HepG2 (cell line): Measurements from ENCODE around the gene SEMA7A. TPM values are rescaled to one million over a fixed set of nuclear protein-coding genes. Genes with fewer than 3 reads are reported as not detected.

Experiments used
- BHLHE40 ChIP-seq: IDR thresholded peaks from 2 replicates; pipeline ENCODE4 v1.6.1; 2011; ENCODE audit warnings: low read length, improper control_type of control experiment
- CHD2 ChIP-seq: IDR thresholded peaks from 2 replicates; pipeline ENCODE4 v1.6.1; 2011; ENCODE audit warnings: low read depth, low read length, improper control_type of control experiment
- ERF ChIP-seq: IDR thresholded peaks from 2 replicates; pipeline ENCODE4 v1.6.1; 2018; ENCODE audit warnings: missing biosample characterization, missing genetic modification reagents
- FOSL2 ChIP-seq: sonication (generic); formaldehyde crosslinking; IDR thresholded peaks from 2 replicates; pipeline ENCODE4 v1.4.0; 2020; ENCODE audit warnings: missing genetic modification reagents
- FOXK2 ChIP-seq: fragments of 450-650 bp; IDR thresholded peaks from 2 replicates; pipeline ENCODE4 v1.6.1; 2016
- HNRNPL ChIP-seq: fragments of 200-400 bp; formaldehyde crosslinking; IDR thresholded peaks from 2 replicates; pipeline ENCODE4 v1.6.1; 2017; ENCODE audit warnings: mild to moderate bottlenecking, low read depth, low read length
- KDM6A ChIP-seq: IDR thresholded peaks from 2 replicates; pipeline ENCODE4 v1.6.1; 2016; ENCODE audit warnings: low read depth
- KLF13 ChIP-seq: sonication (generic); formaldehyde crosslinking; IDR thresholded peaks from 2 replicates; pipeline ENCODE4 v1.4.0; 2020; ENCODE audit warnings: mild to moderate bottlenecking, missing genetic modification reagents
- MLX ChIP-seq: IDR thresholded peaks from 2 replicates; pipeline ENCODE4 v1.6.1; 2016
- MXD3 ChIP-seq: IDR thresholded peaks from 2 replicates; pipeline ENCODE4 v1.6.1; 2016; ENCODE audit warnings: mild to moderate bottlenecking, missing biosample characterization, missing genetic modification reagents
- MXI1 ChIP-seq: IDR thresholded peaks from 3 replicates; pipeline ENCODE4 v1.6.1; 2012; ENCODE audit warnings: low read depth, low read length, inconsistent platforms, borderline replicate concordance
- NFE2L1 ChIP-seq: sonication (generic); formaldehyde crosslinking; IDR thresholded peaks from 2 replicates; pipeline ENCODE4 v1.4.0; 2020; ENCODE audit warnings: missing genetic modification reagents, mild to moderate bottlenecking, borderline replicate concordance
- NFIB ChIP-seq: sonication (generic); formaldehyde crosslinking; IDR thresholded peaks from 2 replicates; pipeline ENCODE4 v1.9.0; 2021; ENCODE audit warnings: missing genetic modification reagents, mild to moderate bottlenecking, borderline replicate concordance
- NR1H2 ChIP-seq: sonication (generic); formaldehyde crosslinking; IDR thresholded peaks from 2 replicates; pipeline ENCODE4 v1.8.1; 2022; ENCODE audit warnings: low read depth, missing genetic modification reagents, borderline replicate concordance
- SATB2 ChIP-seq: sonication (generic); formaldehyde crosslinking; IDR thresholded peaks from 2 replicates; pipeline ENCODE4 v1.5.0; 2020; ENCODE audit warnings: missing genetic modification reagents
- SIX1 ChIP-seq: sonication (generic); formaldehyde crosslinking; IDR thresholded peaks from 2 replicates; pipeline ENCODE4 v1.4.0; 2020; ENCODE audit warnings: missing genetic modification reagents, borderline replicate concordance
- SP4 ChIP-seq: sonication (generic); formaldehyde crosslinking; IDR thresholded peaks from 2 replicates; pipeline ENCODE4 v1.8.1; 2023; ENCODE audit warnings: mild to moderate bottlenecking, missing genetic modification reagents
- SP5 ChIP-seq: IDR thresholded peaks from 2 replicates; pipeline ENCODE4 v1.6.1; 2016; ENCODE audit warnings: low read depth, borderline replicate concordance
- TBX3 ChIP-seq: fragments of 450-650 bp; IDR thresholded peaks from 2 replicates; pipeline ENCODE4 v1.6.1; 2017; ENCODE audit warnings: antibody characterized with exemption, mild to moderate bottlenecking, inconsistent platforms, borderline replicate concordance
- TCF7 ChIP-seq: sonication (generic); IDR thresholded peaks from 2 replicates; pipeline ENCODE4 v1.6.1; 2016; ENCODE audit warnings: antibody characterized with exemption, low read depth
- TGIF2 ChIP-seq: IDR thresholded peaks from 2 replicates; pipeline ENCODE4 v1.6.1; 2016; ENCODE audit warnings: control low read depth, missing compliant biosample characterization
- ZBTB33 ChIP-seq: sonication (generic); formaldehyde crosslinking; IDR thresholded peaks from 2 replicates; pipeline ENCODE4 v1.4.0; 2020; ENCODE audit warnings: missing genetic modification reagents
- ZMYM4 ChIP-seq: sonication (generic); formaldehyde crosslinking; IDR thresholded peaks from 2 replicates; pipeline ENCODE4 v1.8.1; 2023; ENCODE audit warnings: mild to moderate bottlenecking, missing genetic modification reagents
- ZNF17 ChIP-seq: sonication (generic); formaldehyde crosslinking; IDR thresholded peaks from 2 replicates; pipeline ENCODE4 v1.5.0; 2020; ENCODE audit warnings: mild to moderate bottlenecking, missing genetic modification reagents
- ZNF331 ChIP-seq: sonication (generic); formaldehyde crosslinking; IDR thresholded peaks from 2 replicates; pipeline ENCODE4 v1.4.0; 2020; ENCODE audit warnings: missing genetic modification reagents
- ZNF343 ChIP-seq: sonication (generic); formaldehyde crosslinking; IDR thresholded peaks from 2 replicates; pipeline ENCODE4 v1.4.0; 2020; ENCODE audit warnings: mild to moderate bottlenecking, missing genetic modification reagents
- ZNF431 ChIP-seq: sonication (generic); formaldehyde crosslinking; IDR thresholded peaks from 2 replicates; pipeline ENCODE4 v1.9.0; 2022; ENCODE audit warnings: missing genetic modification reagents, low read depth, mild to moderate bottlenecking, borderline replicate concordance
- ZNF800 ChIP-seq: sonication (generic); formaldehyde crosslinking; IDR thresholded peaks from 2 replicates; pipeline ENCODE4 v1.4.0; 2020; ENCODE audit warnings: missing genetic modification reagents
- polyA plus RNA-seq, 8 experiments: library from polyadenylated mRNA; depleted of rRNA in 3 of 8; stranded (reverse) in 7 of 8; unstranded in 1 of 8; fragments of >200 nt; fragmentation: Illumina TruSeq in 4 of 8; extraction: Trizol in 4 of 8; gene quantifications; 2 replicates each; pipeline versions ENCODE4 v1.2.1 to v1.2.3, GENCODE V29; 2011 to 2016; ENCODE audit warnings: low read depth in 4 of 8, missing spikeins in 1 of 8, mixed read lengths in 1 of 8; ENCODE audit not compliant: insufficient read depth in 1 of 8
- total RNA-seq, 5 experiments: library from RNA; depleted of rRNA; stranded (reverse); fragments of >200 nt; fragmentation: Illumina TruSeq; extraction: Trizol; gene quantifications; 2 replicates each; pipeline ENCODE4 v1.2.3, GENCODE V29; 2016; ENCODE audit warnings: low read depth in 1 of 5

Gene SEMA7A
- total and polyA plus RNA-seq, 2 of the 13 experiments (the other 11 are each of a cell fraction or from before 2014, with no cell fraction given) = 9.0 to 15.8 TPM

GRCh38 chr15:74421302-74422245, 12.2 kb downstream of the SEMA7A start (continued):
- TF ChIP-seq ZNF17 (CRISPR knock-in tag) = no peak
- TF ChIP-seq ZNF331 = peak; percentile 56; the same call in 1 of the 2 replicates
- TF ChIP-seq ZBTB33 (CRISPR knock-in tag) = no peak
- peak; percentile 49 for TF ChIP-seq SP5 (CRISPR knock-in tag)
- TF ChIP-seq HNRNPL = peak; percentile 99
- no peak for TF ChIP-seq NFIB (CRISPR knock-in tag)
- TF ChIP-seq TGIF2 (CRISPR knock-in tag) = no peak
- TF ChIP-seq KLF13 (CRISPR knock-in tag) = no peak
- no peak for TF ChIP-seq MXD3 (CRISPR knock-in tag)
- TF ChIP-seq TBX3 = no peak
- 0 out of 2 replicates have a peak, but pooled peaks have one; percentile 25 for TF ChIP-seq ERF (CRISPR knock-in tag)
- no peak for TF ChIP-seq ZMYM4 (CRISPR knock-in tag)
- no peak for TF ChIP-seq NFE2L1 (CRISPR knock-in tag)
- no peak for TF ChIP-seq ZNF431
- TF ChIP-seq NR1H2 (CRISPR knock-in tag) = no peak
- TF ChIP-seq SATB2 (CRISPR knock-in tag) = no peak
- no peak for TF ChIP-seq MXI1
- peak; percentile 33; the same call in 1 of the 2 replicates for TF ChIP-seq MLX (CRISPR knock-in tag)
- TF ChIP-seq SIX1 (CRISPR knock-in tag) = no peak
- TF ChIP-seq TCF7 = no peak
- no peak for TF ChIP-seq KDM6A (CRISPR knock-in tag)
- TF ChIP-seq FOXK2 = no peak
- no peak for TF ChIP-seq BHLHE40
- no peak for TF ChIP-seq ZNF343 (CRISPR knock-in tag)
- no peak; the same call in none of the 2 replicates for TF ChIP-seq FOSL2 (CRISPR knock-in tag)
- no peak for TF ChIP-seq CHD2
- no peak for TF ChIP-seq ZNF800
- TF ChIP-seq SP4 (CRISPR knock-in tag) = 0 out of 2 replicates have a peak, but pooled peaks have one; percentile 56
